ENCODE measurements around the gene LVRN. TPM values are rescaled to one million over a fixed set of nuclear protein-coding genes. Genes with fewer than 3 reads are reported as not detected.
A peak's percentile ranks its signal among the peaks of the same experiment; 100 is the strongest.
"Not testable (repeated sequence)": the region's sequence is repeated elsewhere in the genome, so short reads cannot be mapped to it uniquely, and the experiment has no call there.

The LVRN gene
- 1 to 10 TPM in 3 of 4 donors, under 1 TPM in 1; 0.55 to 3.0 (median 1.7) TPM for total RNA-seq

DNA sequence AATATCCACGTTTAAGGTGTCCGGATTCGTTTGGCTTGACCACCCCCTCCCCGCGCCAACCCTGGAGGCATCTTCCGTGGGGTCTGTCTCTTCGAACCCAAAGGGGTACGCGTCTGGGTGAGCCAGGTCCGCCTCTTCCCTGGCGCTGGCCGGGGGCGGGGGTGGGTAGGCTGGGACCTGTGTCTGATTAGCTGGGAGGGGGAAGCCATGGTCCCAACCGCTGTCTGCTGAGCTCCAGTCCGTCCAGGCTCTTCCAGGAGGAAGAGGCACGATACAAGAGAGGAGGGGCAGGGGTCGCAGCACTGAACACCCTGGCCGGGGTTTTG lies at the start of gene LVRN:
Gene LVRN, plus strand, starts transcription at position 237 of the 326 bp plus-strand sequence. CDS start 143 bp downstream, outside the sequence.
- WGBS, 2 donors, result 0 to 4% methylated on average over 8 to 16 of the region's 18 CpGs
- peak in 1 of 2 donors; percentile 84 for DNase-seq (ENCODE audit: low spot score in 2 of 2)
- intact Hi-C loops (cut with DNase I; ENCODE audit: low total_unique reads), result no loop called here
- TF ChIP-seq, protein P1, sequence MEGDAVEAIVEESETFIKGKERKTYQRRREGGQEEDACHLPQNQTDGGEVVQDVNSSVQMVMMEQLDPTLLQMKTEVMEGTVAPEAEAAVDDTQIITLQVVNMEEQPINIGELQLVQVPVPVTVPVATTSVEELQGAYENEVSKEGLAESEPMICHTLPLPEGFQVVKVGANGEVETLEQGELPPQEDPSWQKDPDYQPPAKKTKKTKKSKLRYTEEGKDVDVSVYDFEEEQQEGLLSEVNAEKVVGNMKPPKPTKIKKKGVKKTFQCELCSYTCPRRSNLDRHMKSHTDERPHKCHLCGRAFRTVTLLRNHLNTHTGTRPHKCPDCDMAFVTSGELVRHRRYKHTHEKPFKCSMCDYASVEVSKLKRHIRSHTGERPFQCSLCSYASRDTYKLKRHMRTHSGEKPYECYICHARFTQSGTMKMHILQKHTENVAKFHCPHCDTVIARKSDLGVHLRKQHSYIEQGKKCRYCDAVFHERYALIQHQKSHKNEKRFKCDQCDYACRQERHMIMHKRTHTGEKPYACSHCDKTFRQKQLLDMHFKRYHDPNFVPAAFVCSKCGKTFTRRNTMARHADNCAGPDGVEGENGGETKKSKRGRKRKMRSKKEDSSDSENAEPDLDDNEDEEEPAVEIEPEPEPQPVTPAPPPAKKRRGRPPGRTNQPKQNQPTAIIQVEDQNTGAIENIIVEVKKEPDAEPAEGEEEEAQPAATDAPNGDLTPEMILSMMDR (IDR thresholded peaks at IDR 0.05), result no peak
- TF ChIP-seq POLR2A (IDR thresholded peaks at IDR 0.05), result no peak
- H3K4me3 ChIP-seq (ENCODE audit: low read depth, poor library complexity, severe bottlenecking), result no peak within 1 kb of the TSS

GRCh38 chr5:115913623-115914400 lies 48.5 kb upstream of the LVRN start:
- H3K4me3 ChIP-seq (ENCODE audit: low read depth, poor library complexity, severe bottlenecking); DNase-seq (ENCODE audit: low spot score in 2 of 2); intact Hi-C loops (cut with DNase I; ENCODE audit: low total_unique reads): not testable (repeated sequence)
- 93 to 95% methylated on average over 5 of the region's 5 CpGs for WGBS, 2 donors

GRCh38 chr5:115920171-115920725 lies 42.0 kb upstream of the LVRN start:
- intact Hi-C loops (cut with DNase I; ENCODE audit: low total_unique reads), result no loop called here
- H3K4me3 ChIP-seq (ENCODE audit: low read depth, poor library complexity, severe bottlenecking), result no peak overlapping the region
- no peak for DNase-seq (ENCODE audit: low spot score in 2 of 2)
- TF ChIP-seq POLR2A (IDR thresholded peaks at IDR 0.05), result no peak
- TF ChIP-seq, protein P1 (IDR thresholded peaks at IDR 0.05), result no peak
- 74% methylated on average over 3 of the region's 3 CpGs for WGBS, 2 donors

- 70 to 84% methylated on average over 12 of the region's 12 CpGs for WGBS, 2 donors
- H3K4me3 ChIP-seq (ENCODE audit: low read depth, poor library complexity, severe bottlenecking); intact Hi-C loops (cut with DNase I; ENCODE audit: low total_unique reads); DNase-seq (ENCODE audit: low spot score in 2 of 2): not testable (repeated sequence)
Measured at GRCh38 chr5:115928578-115929407, 33.5 kb upstream of the LVRN start.

GRCh38 chr5:115930171-115930570 lies 32.1 kb upstream of the LVRN start:
- H3K4me3 ChIP-seq (ENCODE audit: low read depth, poor library complexity, severe bottlenecking); intact Hi-C loops (cut with DNase I; ENCODE audit: low total_unique reads); DNase-seq (ENCODE audit: low spot score in 2 of 2): not testable (repeated sequence)
- 88% methylated on average over 17 of the region's 17 CpGs for WGBS, 2 donors

GRCh38 chr5:115930630-115931337 lies 31.5 kb upstream of the LVRN start:
- H3K4me3 ChIP-seq (ENCODE audit: low read depth, poor library complexity, severe bottlenecking), result no peak overlapping the region
- intact Hi-C loops (cut with DNase I; ENCODE audit: low total_unique reads), result no loop called here
- WGBS, 2 donors, result 92 to 97% methylated on average over 4 of the region's 4 CpGs
- TF ChIP-seq, protein P1 (IDR thresholded peaks at IDR 0.05), result no peak
- no peak for TF ChIP-seq POLR2A (IDR thresholded peaks at IDR 0.05)
- no peak for DNase-seq (ENCODE audit: low spot score in 2 of 2)

DNA sequence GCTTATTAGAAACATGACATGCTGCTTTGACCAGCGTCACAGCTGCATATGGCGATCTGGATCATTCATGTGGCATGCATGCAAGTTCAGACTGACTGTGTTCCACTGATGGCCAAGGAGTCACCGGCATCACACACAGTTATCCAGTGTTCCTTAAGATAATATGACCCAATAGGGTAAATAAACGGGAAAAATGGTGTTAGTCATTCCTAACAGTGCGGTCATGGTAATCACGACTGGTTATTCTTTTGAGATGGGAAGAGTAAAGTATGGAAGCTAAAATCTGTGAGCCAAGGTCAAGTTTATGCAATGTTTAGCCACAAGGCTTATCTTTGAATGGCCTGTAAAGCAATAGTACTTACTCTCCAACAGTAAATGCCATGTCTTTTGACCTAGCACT lies 29.3 kb upstream of the LVRN start:
- H3K4me3 ChIP-seq (ENCODE audit: low read depth, poor library complexity, severe bottlenecking), result no peak overlapping the region
- intact Hi-C loops (cut with DNase I; ENCODE audit: low total_unique reads), result no loop called here
- no peak for DNase-seq (ENCODE audit: low spot score in 2 of 2)
- no peak for TF ChIP-seq POLR2A (IDR thresholded peaks at IDR 0.05)
- TF ChIP-seq, protein P1 (IDR thresholded peaks at IDR 0.05), result no peak
- WGBS, 2 donors, result 89 to 90% methylated on average over 6 of the region's 6 CpGs
